DND-41 (cell line): Measurements from ENCODE around the gene JAZF1.

ENCODE experiments used
- ATAC-seq: fragments of 200-7000 bp; cut with Tn5 transposase; 3 replicates; pipeline ENCODE4 v1.9.1; 2021; ENCODE audit warnings: low read depth; ENCODE audit not compliant: insufficient read depth
- DNase-seq: peaks from one replicate; pipeline ENCODE4 v3.0.0-alpha.2; 2020
- H2AFZ ChIP-seq: 2 replicates; pipeline ENCODE4 v1.6.0; 2012; ENCODE audit warnings: low read depth, low read length
- H3K27ac ChIP-seq: 2 replicates; pipeline ENCODE4 v1.5.1; 2012; ENCODE audit warnings: low read length, inconsistent platforms
- H3K27me3 ChIP-seq: fragments of 200-600 bp; sonication (generic); 2 replicates; pipeline ENCODE4 v1.6.0; 2012; ENCODE audit warnings: low read length, mild to moderate bottlenecking, inconsistent platforms; ENCODE audit not compliant: insufficient read depth, poor library complexity
- H3K36me3 ChIP-seq: 2 replicates; pipeline ENCODE4 v1.5.1; 2012; ENCODE audit warnings: low read length, inconsistent platforms; ENCODE audit not compliant: insufficient read depth
- H3K4me1 ChIP-seq: 2 replicates; pipeline ENCODE4 v1.5.1; 2012; ENCODE audit warnings: mild to moderate bottlenecking, low read length; ENCODE audit not compliant: insufficient read depth
- H3K4me2 ChIP-seq: 2 replicates; pipeline ENCODE4 v1.6.0; 2012; ENCODE audit warnings: mild to moderate bottlenecking, moderate library complexity, low read length, inconsistent platforms; ENCODE audit not compliant: insufficient read depth
- H3K4me3 ChIP-seq, 2 experiments: fragments of 200-600 bp in 1 of 2; shearing (Covaris generic) in 1 of 2; 2 replicates each; pipeline ENCODE4 v1.5.1; 2012 to 2016; ENCODE audit warnings: inconsistent platforms in 2 of 2, low read length in 2 of 2, mild to moderate bottlenecking in 2 of 2, low read depth in 1 of 2, moderate library complexity in 1 of 2
- H3K79me2 ChIP-seq: 2 replicates; pipeline ENCODE4 v1.6.0; 2012; ENCODE audit warnings: low read length, inconsistent platforms; ENCODE audit not compliant: insufficient read depth
- H3K9ac ChIP-seq: 2 replicates; pipeline ENCODE4 v1.6.0; 2012; ENCODE audit warnings: low read depth, mild to moderate bottlenecking, inconsistent platforms, low read length, moderate library complexity
- H3K9me3 ChIP-seq: 2 replicates; pipeline ENCODE4 v1.5.1; 2012; ENCODE audit warnings: low read length, moderate library complexity, mild to moderate bottlenecking, inconsistent platforms; ENCODE audit not compliant: insufficient read depth, severe bottlenecking
- H4K20me1 ChIP-seq: 2 replicates; pipeline ENCODE4 v1.6.0; 2012; ENCODE audit warnings: low read length; ENCODE audit not compliant: insufficient read depth
- EZH2 ChIP-seq: IDR thresholded peaks from 3 replicates; pipeline ENCODE4 v1.6.1; 2012; ENCODE audit warnings: borderline replicate concordance, low read depth, mild to moderate bottlenecking, moderate library complexity, low read length, inconsistent platforms; ENCODE audit not compliant: severe bottlenecking
- TF ChIP-seq, protein P1 (sequence below): IDR thresholded peaks from 2 replicates; pipeline ENCODE4 v1.5.1; 2012; ENCODE audit warnings: borderline replicate concordance, low read length, moderate library complexity, mild to moderate bottlenecking; ENCODE audit not compliant: poor library complexity, severe bottlenecking; ENCODE audit errors: extremely low read depth

Gene JAZF1

GRCh38 chr7:28149291-28150101 lies 31.1 kb downstream of the JAZF1 start:
- Histone ChIP-seq H3K4me2 (no peak overlapping the region), H3K36me3 (no peaks in the 10 kb centered on the region), H3K27ac (no peak overlapping the region), H3K27me3 (no peaks in the 10 kb centered on the region), H4K20me1 (no peaks in the 10 kb centered on the region; the same call in 1 of the 2 replicates), H3K9me3 (no peaks in the 10 kb centered on the region), H3K4me3 (no peak overlapping the region), H3K79me2 (no peaks in the 10 kb centered on the region), H3K9ac (no peak overlapping the region), H2AFZ (no peak overlapping the region), H3K4me1 (no peaks in the 10 kb centered on the region)
- TF ChIP-seq, protein P1, sequence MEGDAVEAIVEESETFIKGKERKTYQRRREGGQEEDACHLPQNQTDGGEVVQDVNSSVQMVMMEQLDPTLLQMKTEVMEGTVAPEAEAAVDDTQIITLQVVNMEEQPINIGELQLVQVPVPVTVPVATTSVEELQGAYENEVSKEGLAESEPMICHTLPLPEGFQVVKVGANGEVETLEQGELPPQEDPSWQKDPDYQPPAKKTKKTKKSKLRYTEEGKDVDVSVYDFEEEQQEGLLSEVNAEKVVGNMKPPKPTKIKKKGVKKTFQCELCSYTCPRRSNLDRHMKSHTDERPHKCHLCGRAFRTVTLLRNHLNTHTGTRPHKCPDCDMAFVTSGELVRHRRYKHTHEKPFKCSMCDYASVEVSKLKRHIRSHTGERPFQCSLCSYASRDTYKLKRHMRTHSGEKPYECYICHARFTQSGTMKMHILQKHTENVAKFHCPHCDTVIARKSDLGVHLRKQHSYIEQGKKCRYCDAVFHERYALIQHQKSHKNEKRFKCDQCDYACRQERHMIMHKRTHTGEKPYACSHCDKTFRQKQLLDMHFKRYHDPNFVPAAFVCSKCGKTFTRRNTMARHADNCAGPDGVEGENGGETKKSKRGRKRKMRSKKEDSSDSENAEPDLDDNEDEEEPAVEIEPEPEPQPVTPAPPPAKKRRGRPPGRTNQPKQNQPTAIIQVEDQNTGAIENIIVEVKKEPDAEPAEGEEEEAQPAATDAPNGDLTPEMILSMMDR: no peak
- TF ChIP-seq EZH2: no peak
- DNase-seq (no peak), ATAC-seq (no peak)

- DNase-seq (no peak), ATAC-seq (no peak)
- H3K4me1 ChIP-seq: no peaks in the 10 kb centered on the region
- H2AFZ ChIP-seq: no peak overlapping the region
- no peaks in the 10 kb centered on the region for H4K20me1 ChIP-seq
- no peak overlapping the region for H3K27ac ChIP-seq
- no peaks in the 10 kb centered on the region for H3K27me3 ChIP-seq
- no peaks in the 10 kb centered on the region for H3K9me3 ChIP-seq
- no peak overlapping the region for H3K4me3 ChIP-seq
- no peak overlapping the region for H3K9ac ChIP-seq
- H3K79me2 ChIP-seq: no peaks in the 10 kb centered on the region
- TF ChIP-seq, protein P1: no peak
- no peak for TF ChIP-seq EZH2
- H3K4me2 ChIP-seq: no peak overlapping the region
- H3K36me3 ChIP-seq: no peaks in the 10 kb centered on the region
Observed at GRCh38 chr7:28145931-28146330, 34.7 kb downstream of the JAZF1 start.

DNA sequence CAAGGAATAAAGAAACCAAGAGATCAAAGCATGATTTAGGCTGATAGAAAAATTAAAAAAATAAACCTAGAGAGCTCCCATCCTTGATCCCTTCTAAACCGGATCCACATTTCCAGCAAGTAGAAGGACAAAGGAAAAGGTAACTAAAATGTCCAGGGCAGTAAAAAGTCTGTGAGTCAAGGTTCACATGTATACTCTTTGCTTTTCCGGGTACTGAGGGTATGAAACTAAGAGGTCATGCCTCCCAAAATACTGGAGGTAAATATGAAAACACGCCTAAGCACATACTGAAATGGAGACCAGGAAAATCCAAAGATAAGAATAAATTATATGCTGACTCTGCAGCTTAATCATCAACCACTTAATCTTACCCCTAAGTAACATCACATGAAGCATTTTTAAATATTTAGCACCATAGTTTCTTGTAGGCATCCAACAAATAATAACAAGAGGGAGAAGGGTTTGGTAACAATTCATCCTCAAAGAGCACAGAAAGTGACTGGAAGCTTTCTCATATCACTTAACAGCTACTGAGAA lies 35.4 kb downstream of the JAZF1 start:
- Histone ChIP-seq H3K79me2 (no peaks in the 10 kb centered on the region), H3K27ac (no peak overlapping the region), H3K9me3 (no peaks in the 10 kb centered on the region), H3K27me3 (no peaks in the 10 kb centered on the region), H3K4me1 (no peaks in the 10 kb centered on the region), H3K9ac (no peak overlapping the region), H2AFZ (no peak overlapping the region), H3K4me2 (no peak overlapping the region), H3K36me3 (no peaks in the 10 kb centered on the region), H4K20me1 (no peaks in the 10 kb centered on the region), H3K4me3 (no peak overlapping the region)
- no peak for ATAC-seq
- no peak for TF ChIP-seq EZH2
- TF ChIP-seq, protein P1: no peak
- no peak for DNase-seq
